Measurements from ENCODE around the gene AKR1E2. TPM values are rescaled to one million over a fixed set of nuclear protein-coding genes. Genes with fewer than 3 reads are reported as not detected.

AKR1E2 gene
- total RNA-seq, 1 experiment from 2014 or later = 8.1 TPM

- in situ Hi-C loops (cut with HindIII; ENCODE audit: low pct_unique_long_range_greater_than_20kb, low sequenced_read_pairs) = no loop called here
These were observed 40.1 kb downstream of the AKR1E2 start for GRCh38 chr10:4865945-4866661.

GRCh38 chr10:4867109-4867519 lies 41.1 kb downstream of the AKR1E2 start:
- DNase-seq (ENCODE audit: low read depth, low spot score) = no peak
- in situ Hi-C loops (cut with HindIII; ENCODE audit: low pct_unique_long_range_greater_than_20kb, low sequenced_read_pairs) = no loop called here

More at GRCh38 chr10:4865945-4866661, 40.1 kb downstream of the AKR1E2 start:
- DNase-seq (ENCODE audit: low read depth, low spot score) = peak; percentile 0

- in situ Hi-C loops (cut with HindIII; ENCODE audit: low pct_unique_long_range_greater_than_20kb, low sequenced_read_pairs) = no loop called here
- DNase-seq (ENCODE audit: low read depth, low spot score) = no peak
These were observed 41.7 kb downstream of the AKR1E2 start for GRCh38 chr10:4867520-4868356.

- in situ Hi-C loops (cut with HindIII; ENCODE audit: low pct_unique_long_range_greater_than_20kb, low sequenced_read_pairs) = no loop called here
- DNase-seq (ENCODE audit: low read depth, low spot score) = no peak
These were observed 42.3 kb downstream of the AKR1E2 start for GRCh38 chr10:4868357-4868657.

GRCh38 chr10:4882704-4883078 lies 56.7 kb downstream of the AKR1E2 start:
- in situ Hi-C loops (cut with HindIII; ENCODE audit: low pct_unique_long_range_greater_than_20kb, low sequenced_read_pairs) = no loop called here
- no peak for DNase-seq (ENCODE audit: low read depth, low spot score)

GRCh38 chr10:4883079-4883739 lies 57.2 kb downstream of the AKR1E2 start:
- in situ Hi-C loops (cut with HindIII; ENCODE audit: low pct_unique_long_range_greater_than_20kb, low sequenced_read_pairs) = no loop called here
- DNase-seq (ENCODE audit: low read depth, low spot score) = no peak

- in situ Hi-C loops (cut with HindIII; ENCODE audit: low pct_unique_long_range_greater_than_20kb, low sequenced_read_pairs) = no loop called here
These were observed 59.2 kb downstream of the AKR1E2 start for GRCh38 chr10:4885162-4885561.

GRCh38 chr10:4887501-4887900 lies 61.5 kb downstream of the AKR1E2 start:
- DNase-seq (ENCODE audit: low read depth, low spot score) = no peak
- in situ Hi-C loops (cut with HindIII; ENCODE audit: low pct_unique_long_range_greater_than_20kb, low sequenced_read_pairs) = no loop called here

More at GRCh38 chr10:4885162-4885561, 59.2 kb downstream of the AKR1E2 start:
- DNase-seq (ENCODE audit: low read depth, low spot score) = no peak

GRCh38 chr10:4888236-4888635 lies 62.2 kb downstream of the AKR1E2 start:
- in situ Hi-C loops (cut with HindIII; ENCODE audit: low pct_unique_long_range_greater_than_20kb, low sequenced_read_pairs) = no loop called here
- no peak for DNase-seq (ENCODE audit: low read depth, low spot score)

- in situ Hi-C loops (cut with HindIII; ENCODE audit: low pct_unique_long_range_greater_than_20kb, low sequenced_read_pairs) = no loop called here
- DNase-seq (ENCODE audit: low read depth, low spot score) = no peak
These were observed 64.0 kb downstream of the AKR1E2 start for GRCh38 chr10:4889959-4890358.

GRCh38 chr10:4892681-4893080 lies 66.7 kb downstream of the AKR1E2 start:
- no peak for DNase-seq (ENCODE audit: low read depth, low spot score)
- in situ Hi-C loops (cut with HindIII; ENCODE audit: low pct_unique_long_range_greater_than_20kb, low sequenced_read_pairs) = no loop called here

GRCh38 chr10:4894335-4894734 lies 68.3 kb downstream of the AKR1E2 start:
- in situ Hi-C loops (cut with HindIII; ENCODE audit: low pct_unique_long_range_greater_than_20kb, low sequenced_read_pairs) = no loop called here
- DNase-seq (ENCODE audit: low read depth, low spot score) = no peak

Other genes starting within 250 kb of the AKR1E2 start
- gene AKR1C1, start 137.2 kb downstream of the AKR1E2 start, total RNA-seq (2014; rRNA removed; shearing (Covaris generic)) = 0.24 and 0.27 TPM in 2 replicates
- gene AKR1C2, start 177.7 kb downstream of the AKR1E2 start, total RNA-seq (2014; rRNA removed; shearing (Covaris generic)) = not detected in 2 replicates

Data from SK-MEL-5 (cell line).